Skeletal muscle cell (primary cell): Measurements from ENCODE around the gene CALCOCO2.
"Not testable (repeated sequence)": the region's sequence is repeated elsewhere in the genome, so short reads cannot be mapped to it uniquely, and the experiment has no call there.

Source experiments
- DNase-seq: peaks from one replicate; pipeline ENCODE4 v3.0.0-alpha.2; 2010; ENCODE audit warnings: low read depth
- H3K4me3 ChIP-seq: 2 replicates; pipeline ENCODE4 v1.5.1; 2011; ENCODE audit warnings: low read depth, mild to moderate bottlenecking, control low read depth, low read length, moderate library complexity

Gene CALCOCO2

DNA sequence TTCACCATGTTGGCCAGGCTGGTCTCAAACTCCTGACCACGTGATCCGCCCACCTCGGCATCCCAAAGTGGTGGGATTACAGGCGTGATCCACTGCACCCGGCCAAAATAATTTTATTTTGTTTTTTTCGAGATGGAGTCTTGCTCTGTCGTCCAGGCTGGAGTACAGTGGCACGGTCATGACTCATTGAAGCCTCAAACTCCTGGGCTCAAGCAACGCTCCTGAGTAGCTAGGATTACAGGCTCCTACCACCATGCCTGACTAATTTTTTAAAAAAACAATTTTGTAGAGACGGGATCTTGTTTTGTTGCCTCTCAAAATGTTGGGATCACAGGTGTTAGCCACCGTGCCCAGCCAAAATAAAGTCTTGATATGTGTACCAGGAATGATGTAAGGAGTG is 11.4 kb upstream of the CALCOCO2 start:
- H3K4me3 ChIP-seq, result no peak overlapping the region
- DNase-seq, result no peak

- DNase-seq, H3K4me3 ChIP-seq: not testable (repeated sequence)
Measured at GRCh38 chr17:48820936-48821335, 9.9 kb upstream of the CALCOCO2 start.

DNA sequence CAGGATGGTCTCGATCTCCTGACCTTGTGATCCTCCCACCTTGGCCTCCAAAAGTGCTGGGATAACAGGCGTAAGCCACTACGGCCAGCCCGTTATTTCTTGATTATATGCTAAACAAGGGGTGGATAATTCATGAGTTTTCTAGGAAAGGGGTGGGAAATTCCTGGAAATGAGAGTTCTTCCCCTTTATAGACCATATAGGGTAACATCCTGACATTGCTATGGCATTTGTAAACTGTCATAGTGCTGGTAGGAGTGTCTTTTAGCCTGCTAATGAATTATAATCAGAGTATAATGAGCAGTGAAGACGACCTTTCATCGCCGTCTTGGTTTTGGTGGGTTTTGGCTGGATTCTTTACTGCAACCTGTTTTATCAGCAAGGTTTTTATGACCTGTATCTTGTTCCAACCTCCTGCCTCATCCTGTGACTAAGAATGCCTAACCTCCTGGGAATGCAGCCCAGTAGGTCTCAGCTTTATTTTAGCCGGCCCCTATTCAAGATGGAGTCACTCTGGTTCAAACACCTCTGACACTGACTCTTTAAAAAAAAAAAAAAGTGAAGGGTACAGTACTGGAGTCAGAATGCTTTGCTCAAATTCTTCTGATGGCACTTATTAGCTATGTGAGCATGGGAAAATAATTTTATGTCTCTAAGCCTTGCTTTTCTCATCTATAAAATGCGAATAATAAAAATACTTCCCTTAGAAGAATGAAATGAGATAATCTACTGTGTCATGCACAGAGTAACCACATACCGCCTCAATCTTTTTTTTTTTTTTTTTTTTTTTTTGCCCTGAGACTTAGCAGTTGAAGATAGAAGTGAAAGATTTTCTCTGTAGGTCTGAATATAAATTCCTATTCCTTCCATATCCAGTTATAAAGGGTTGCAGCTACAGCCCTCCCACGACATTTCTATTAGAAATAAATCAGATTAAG is 5.1 kb upstream of the CALCOCO2 start:
- DNase-seq, result no peak
- H3K4me3 ChIP-seq, result no peak overlapping the region

DNA sequence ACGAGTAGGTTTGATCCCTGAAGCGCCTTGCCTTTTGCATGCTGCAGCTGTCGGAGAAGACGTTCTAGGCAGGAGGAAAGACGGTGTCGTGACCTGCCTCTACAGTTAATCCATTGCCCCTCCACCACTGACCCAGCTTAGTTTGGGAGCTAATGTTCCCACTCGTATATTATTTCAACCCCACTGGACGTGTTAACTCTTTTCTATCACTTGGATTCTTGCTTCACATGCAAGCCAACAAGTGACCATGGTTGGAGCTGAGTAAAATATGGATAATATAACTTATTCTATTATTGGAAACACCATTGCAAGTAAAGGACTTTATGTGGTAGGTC is 681 bp downstream of the CALCOCO2 start:
- DNase-seq, result no peak
- H3K4me3 ChIP-seq, result peak overlapping the region; percentile 77

GRCh38 chr17:48834973-48835372 is 4.1 kb downstream of the CALCOCO2 start:
- no peak for DNase-seq
- H3K4me3 ChIP-seq, result no peak overlapping the region

DNA sequence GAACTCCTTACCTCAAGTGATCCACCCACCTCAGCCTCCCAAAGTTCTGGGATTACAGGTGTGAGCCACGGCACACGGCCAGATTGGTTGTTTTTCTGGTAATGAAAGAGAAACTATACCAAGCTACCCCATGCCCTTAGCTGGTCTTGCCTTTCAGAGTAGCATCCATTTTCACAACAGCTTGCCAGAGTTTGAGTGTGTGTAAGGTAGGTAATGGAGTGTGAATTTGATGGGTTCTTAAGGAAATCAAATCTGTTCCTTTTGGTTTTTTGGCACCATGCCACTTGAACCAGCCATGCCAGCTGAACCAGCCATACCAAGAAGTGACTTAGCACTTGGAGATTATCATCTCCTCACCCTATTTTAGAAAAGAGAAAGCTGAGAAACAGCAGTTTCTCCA is 5.1 kb downstream of the CALCOCO2 start:
- DNase-seq, result no peak
- H3K4me3 ChIP-seq, result no peak overlapping the region

DNA sequence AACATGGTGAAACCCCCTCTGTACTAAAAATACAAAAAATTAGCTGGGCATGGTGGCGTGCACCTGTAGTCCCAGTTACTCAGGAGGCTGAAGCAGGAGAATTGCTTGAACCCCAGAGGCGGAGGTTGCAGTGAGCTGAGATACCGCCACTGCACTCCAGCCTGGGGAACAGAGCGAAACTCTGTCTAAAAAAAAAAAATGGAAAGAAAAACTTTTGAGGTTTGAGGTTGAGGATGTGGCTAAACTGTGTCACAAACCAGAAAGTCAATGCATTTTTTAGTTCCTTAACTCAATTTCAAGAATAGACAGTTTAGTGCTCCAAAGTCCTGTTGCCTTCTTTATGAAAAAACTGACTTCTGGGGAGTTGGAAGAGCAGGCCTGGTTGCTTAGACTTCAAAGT is 6.6 kb downstream of the CALCOCO2 start:
- not testable (repeated sequence) for H3K4me3 ChIP-seq, DNase-seq

GRCh38 chr17:48840441-48840840 is 9.6 kb downstream of the CALCOCO2 start:
- DNase-seq, result no peak
- H3K4me3 ChIP-seq, result no peak overlapping the region

- peak; percentile 61 for DNase-seq
- H3K4me3 ChIP-seq, result peak overlapping the region; percentile 26
Measured at GRCh38 chr17:48841395-48841831, 10.6 kb downstream of the CALCOCO2 start.

GRCh38 chr17:48842746-48843145 is 11.9 kb downstream of the CALCOCO2 start:
- DNase-seq, result no peak
- no peak overlapping the region for H3K4me3 ChIP-seq

GRCh38 chr17:48843187-48843900 is 12.5 kb downstream of the CALCOCO2 start:
- H3K4me3 ChIP-seq, result no peak overlapping the region
- peak; percentile 26 for DNase-seq

DNA sequence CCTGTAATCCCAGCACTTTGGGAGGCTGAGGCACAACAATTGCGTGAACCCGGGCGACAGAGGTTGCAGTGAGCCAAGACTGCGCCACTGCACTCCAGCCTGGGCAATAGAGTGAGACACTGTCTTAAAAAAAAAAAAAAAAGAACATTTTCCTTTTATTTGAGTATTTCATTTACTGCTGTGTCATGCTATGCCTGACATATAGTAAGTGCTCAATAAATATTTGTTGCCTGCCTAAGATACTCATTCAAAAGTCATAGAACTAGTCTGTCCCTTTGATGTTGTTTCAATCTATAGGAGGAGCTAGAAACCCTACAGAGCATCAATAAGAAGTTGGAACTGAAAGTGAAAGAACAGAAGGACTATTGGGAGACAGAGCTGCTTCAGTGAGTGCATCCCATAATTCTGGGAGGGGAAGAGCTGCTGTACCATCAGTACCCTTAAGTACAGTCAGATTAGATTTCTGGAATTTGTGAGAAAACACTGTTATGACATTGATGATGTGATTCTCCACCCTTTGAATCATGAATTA is 20.0 kb downstream of the CALCOCO2 start:
- DNase-seq, result no peak

DNA sequence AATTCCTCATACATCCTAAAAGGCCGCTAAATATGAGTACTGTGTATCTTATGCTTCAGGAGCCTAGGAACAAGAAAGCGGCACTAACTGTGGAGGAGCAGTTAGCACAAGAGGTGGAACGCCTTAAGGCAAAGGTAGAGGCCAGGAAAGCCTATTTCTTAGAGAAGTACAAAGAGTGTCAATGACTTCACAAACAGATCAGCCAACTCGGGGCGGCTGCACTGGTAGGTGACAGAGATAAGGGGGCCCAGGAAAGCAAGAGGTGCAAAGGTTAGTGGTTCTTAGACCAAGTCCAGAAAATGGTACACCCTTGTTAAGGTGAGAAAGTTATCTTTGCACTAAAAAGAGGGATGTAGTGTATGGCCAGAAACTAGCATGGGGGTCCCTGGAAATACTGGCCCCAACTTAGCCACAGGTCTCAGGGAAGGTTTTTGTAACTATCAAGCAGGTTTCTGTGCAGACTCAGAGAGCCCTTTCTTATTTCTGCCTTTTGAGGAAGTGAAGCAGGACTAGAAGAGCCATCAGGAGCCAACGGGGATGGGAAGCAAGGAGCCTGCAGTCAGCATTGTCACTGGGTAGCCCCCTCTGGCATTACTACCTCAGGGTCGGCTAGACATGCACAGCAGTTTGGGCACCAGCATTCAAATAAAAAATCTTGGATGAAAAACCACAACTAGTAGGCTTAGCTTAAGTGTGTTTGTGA is 24.1 kb downstream of the CALCOCO2 start:
- DNase-seq, result no peak
- H3K4me3 ChIP-seq, result no peak overlapping the region

More for the DNA sequence above, 20.0 kb downstream of the CALCOCO2 start:
- H3K4me3 ChIP-seq, result no peak overlapping the region

DNA sequence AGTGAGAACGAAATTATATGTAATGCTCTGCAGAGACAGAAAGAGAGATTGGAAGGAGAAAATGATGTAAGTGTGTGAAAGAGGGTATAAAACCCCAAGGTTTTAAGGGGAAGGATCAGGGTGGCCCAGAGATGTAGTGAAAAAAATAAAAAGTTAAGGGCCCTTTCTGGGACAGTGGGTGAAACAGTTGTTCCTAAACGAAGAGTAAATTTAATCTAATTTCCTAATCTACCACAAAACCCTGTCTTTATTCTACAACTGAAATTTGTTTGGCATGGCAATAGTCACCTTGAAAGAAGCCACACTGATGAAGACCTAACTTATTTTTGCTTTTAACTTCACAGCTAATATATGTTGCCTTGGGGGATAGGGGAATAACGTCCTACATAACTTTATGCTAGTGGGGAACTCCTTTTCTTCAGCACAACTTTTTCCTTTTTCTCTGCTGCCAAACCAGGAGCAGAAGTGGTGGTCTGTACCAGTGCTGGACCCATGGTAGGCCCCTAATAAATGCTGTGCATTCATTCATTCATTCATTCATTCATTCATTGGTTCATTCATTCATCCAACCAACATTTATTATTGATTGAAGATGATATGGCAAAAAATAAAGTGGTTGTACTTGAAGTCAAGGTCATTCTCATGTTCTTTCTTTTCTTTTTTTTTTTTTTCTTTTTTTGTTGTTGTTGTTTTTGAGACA is 25.4 kb downstream of the CALCOCO2 start:
- no peak for DNase-seq
- no peak overlapping the region for H3K4me3 ChIP-seq

- no peak for DNase-seq
- no peak overlapping the region for H3K4me3 ChIP-seq
Measured at GRCh38 chr17:48860034-48860433, 29.2 kb downstream of the CALCOCO2 start.

GRCh38 chr17:48860456-48860855 is 29.6 kb downstream of the CALCOCO2 start:
- DNase-seq, result no peak
- no peak overlapping the region for H3K4me3 ChIP-seq

GRCh38 chr17:48868916-48869500 is 38.2 kb downstream of the CALCOCO2 start:
- DNase-seq, result no peak
- H3K4me3 ChIP-seq, result no peak overlapping the region

- H3K4me3 ChIP-seq, result no peak overlapping the region
- DNase-seq, result no peak
Measured at GRCh38 chr17:48869821-48870318, 39.0 kb downstream of the CALCOCO2 start.
